Transverse colon (tissue), 4 donors: ENCODE measurements around the gene CD40LG.

Source experiments
- CTCF ChIP-seq, 5 experiments: fragments of 200-600 bp in 3 of 5; fragments of 450-650 bp in 2 of 5; sonication (generic) in 3 of 5; IDR thresholded peaks; 1 replicate in 2 of 5; 2 replicates in 3 of 5; pipeline ENCODE4 v1.5.1; 2016 to 2017; ENCODE audit warnings: antibody characterized with exemption in 5 of 5, inconsistent platforms in 3 of 5, mild to moderate bottlenecking in 2 of 5, moderate library complexity in 1 of 5
- EP300 ChIP-seq: sonication (generic); formaldehyde crosslinking; IDR thresholded peaks from one replicate; pipeline ENCODE4 v1.6.1; 2017; ENCODE audit warnings: antibody characterized with exemption, low read depth
- POLR2A ChIP-seq: fragments of 450-650 bp; IDR thresholded peaks from one replicate; pipeline ENCODE4 v1.6.1; 2016; ENCODE audit warnings: antibody characterized with exemption, mild to moderate bottlenecking, moderate library complexity
- POLR2AphosphoS5 ChIP-seq, 3 donors: sonication (generic); formaldehyde crosslinking; IDR thresholded peaks; one replicate each; pipeline ENCODE4 v1.6.1; 2016; ENCODE audit warnings: antibody characterized with exemption in 3 of 3

GRCh38 chrX:136630881-136631280 lies 17.1 kb upstream of the CD40LG start:
- TF ChIP-seq POLR2A, result no peak
- no peak for TF ChIP-seq CTCF (IDR thresholded peaks at IDR 0.05)
- no peak for TF ChIP-seq POLR2AphosphoS5 (IDR thresholded peaks at IDR 0.05)
- no peak for TF ChIP-seq EP300
